Heart right ventricle (tissue), 16 donors: ENCODE measurements around the gene AMPD2. TPM values are rescaled to one million over a fixed set of nuclear protein-coding genes. Genes with fewer than 3 reads are reported as not detected.

ENCODE experiments used
- ATAC-seq, 8 donors: fragments of 200-7000 bp; cut with Tn5 transposase; one replicate each; pipeline ENCODE4 v1.9.1; 2020; ENCODE audit warnings: mild to moderate bottlenecking in 8 of 8, moderate library complexity in 8 of 8, moderate number of reproducible peaks in 1 of 8
- DNase-seq, 2 donors: peaks; one replicate each; pipeline ENCODE4 v3.0.0-alpha.2; 2020
- H3K27ac ChIP-seq, 10 donors: fragments of 200-600 bp; sonication (generic) in 2 of 10; one replicate each; pipeline versions ENCODE4 v1.5.0 to v1.8.0; 2020 to 2022; ENCODE audit warnings: mild to moderate bottlenecking in 3 of 10
- H3K27me3 ChIP-seq, 7 donors: fragments of 200-600 bp; one replicate each; pipeline ENCODE4 v1.8.0; 2021 to 2022; ENCODE audit warnings: mild to moderate bottlenecking in 2 of 7
- H3K36me3 ChIP-seq, 9 donors: fragments of 200-600 bp; sonication (generic) in 1 of 9; one replicate each; pipeline versions ENCODE4 v1.5.0 to v1.8.0; 2020 to 2022; ENCODE audit warnings: mild to moderate bottlenecking in 2 of 9
- H3K4me1 ChIP-seq, 9 donors: fragments of 200-600 bp; sonication (generic) in 1 of 9; one replicate each; pipeline versions ENCODE4 v1.5.0 to v1.8.0; 2020 to 2022; ENCODE audit warnings: mild to moderate bottlenecking in 4 of 9
- H3K4me3 ChIP-seq, 10 donors: fragments of 200-600 bp; sonication (generic) in 2 of 10; one replicate each; pipeline versions ENCODE4 v1.5.0 to v1.8.0; 2020 to 2022; ENCODE audit warnings: mild to moderate bottlenecking in 7 of 10, moderate library complexity in 2 of 10
- H3K9me3 ChIP-seq, 11 donors: fragments of 200-600 bp in 10 of 11; sonication (generic) in 2 of 11; one replicate each; pipeline versions ENCODE4 v1.5.0 to v1.8.0; 2013 to 2022; ENCODE audit warnings: mild to moderate bottlenecking in 2 of 11, control low read depth in 1 of 11, moderate library complexity in 1 of 11
- WGBS, 2 donors: extraction: QIAGEN DNeasy Blood & Tissue Kit; methylation state at CpG; one replicate each; pipeline ENCODE4 v1.1.7; 2013; ENCODE audit warnings: inconsistent platforms in 1 of 2; 5-methylcytosine and 5-hydroxymethylcytosine counted together
- intact Hi-C, 10 donors: fragments of 100-400 bp; cut with DNase I; formaldehyde crosslinking; loops; one replicate each; pipeline versions ENCODE4 v1.11.1 to v1.14.2; 2022
- polyA plus RNA-seq, 2 donors: library from polyadenylated mRNA; stranded (reverse); fragments of 200-250 nt; gene quantifications; one replicate each; pipeline ENCODE4 v1.2.3, GENCODE V29; 2013
- total RNA-seq, 10 donors: library from RNA; stranded (reverse); fragmentation: NEBNext Ultra II Directional in 3 of 10; extraction: Animal tissue kit (Norgen Biotek cat#: 25700) in 3 of 10; gene quantifications; one replicate each; pipeline versions ENCODE4 v1.2.1 to v1.2.4, GENCODE V29; 2021 to 2023
- TF ChIP-seq, protein P1 (sequence below), 9 donors: fragments of 200-600 bp; sonication (generic) in 2 of 9; IDR thresholded peaks; one replicate each; pipeline versions ENCODE4 v1.5.0 to v1.8.0; 2021 to 2022; ENCODE audit warnings: antibody characterized with exemption in 9 of 9, mild to moderate bottlenecking in 5 of 9, moderate library complexity in 1 of 9
- donor health status: Arrhythmogenic right ventricular cardiomyopathy.
- donor health status: ischemic (EF 13 %, LVEDD 7.1; RV severe dilation, severe dysfunction).
- donor health status: healthy with polysubstance abuse.
- donor health status: DM: no; HTN: yes; CAD: no.
- donor health status: DM: no; HTN: no; CAD: no.
- donor health status: ischemic (EF 25% LVEDD 6.9; RV normal size, moderate dysfunction).
- donor health status: ischemic (EF 25% LVEDD 5.7; RV mildly dilated, moderate dysfunction).
- donor health status: healthy.
- donor health status: DM: yes; HTN: yes; CAD: no.
- donor health status: Ischemic cardiomyopathy.
- donor health status: ischemic (EF 35%, LVEDD 5.7; RV mildly dilated, moderate dysfunction).
- donor health status: nonischemic (EF 11% LVEDD 7.7; RV severe dilation, severe dysfunction).
- donor health status: DM: yes; HTN: yes; CAD: no.
- donor health status: PGD.
- donor health status: ischemic (EF 29% LVEDD 5.4; RV normal size, mild dysfunction).
- donor health status: nonischemic (EF 23%, LVEDD 6.1; RV moderate dilation, normal function).

Gene AMPD2
- total and polyA plus RNA-seq, 12 donors, result 6.4 to 18.2 (median 11.5) TPM

DNA sequence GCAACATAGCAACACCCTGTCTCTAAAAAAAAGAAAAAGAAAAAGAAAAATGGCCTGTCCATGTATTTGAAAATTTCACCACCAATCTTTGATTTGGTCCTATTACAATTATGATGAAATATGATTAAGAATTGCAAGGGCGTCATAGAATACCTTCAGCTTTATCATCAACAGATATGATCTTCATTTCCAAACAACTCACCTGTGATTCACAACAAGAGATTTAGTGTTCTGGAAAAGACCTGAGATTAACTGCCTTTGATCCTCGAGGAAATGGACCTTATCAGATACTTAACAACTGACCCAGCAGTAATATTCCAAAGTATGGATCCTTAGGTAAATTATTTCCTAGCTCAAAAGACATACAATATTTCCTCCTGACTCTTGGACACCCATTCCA, 32.8 kb downstream of the AMPD2 start:
- Histone ChIP-seq H3K9me3 (no peaks in the 10 kb centered on the region), H3K4me3 (no peak overlapping the region), H3K27me3 (no peaks in the 10 kb centered on the region), H3K36me3 (no peaks in the 10 kb centered on the region), H3K4me1 (peaks cover 0 to 22% (median 11%) of the 10 kb centered on the region in 9 donors), H3K27ac (no peak overlapping the region)
- intact Hi-C loops, result loop anchor here in 1 of 10 donors (10.0 kb wide), 1 partner anchor 332 kb away; the partner anchor contains the start of gene AHCYL1
- TF ChIP-seq, protein P1, sequence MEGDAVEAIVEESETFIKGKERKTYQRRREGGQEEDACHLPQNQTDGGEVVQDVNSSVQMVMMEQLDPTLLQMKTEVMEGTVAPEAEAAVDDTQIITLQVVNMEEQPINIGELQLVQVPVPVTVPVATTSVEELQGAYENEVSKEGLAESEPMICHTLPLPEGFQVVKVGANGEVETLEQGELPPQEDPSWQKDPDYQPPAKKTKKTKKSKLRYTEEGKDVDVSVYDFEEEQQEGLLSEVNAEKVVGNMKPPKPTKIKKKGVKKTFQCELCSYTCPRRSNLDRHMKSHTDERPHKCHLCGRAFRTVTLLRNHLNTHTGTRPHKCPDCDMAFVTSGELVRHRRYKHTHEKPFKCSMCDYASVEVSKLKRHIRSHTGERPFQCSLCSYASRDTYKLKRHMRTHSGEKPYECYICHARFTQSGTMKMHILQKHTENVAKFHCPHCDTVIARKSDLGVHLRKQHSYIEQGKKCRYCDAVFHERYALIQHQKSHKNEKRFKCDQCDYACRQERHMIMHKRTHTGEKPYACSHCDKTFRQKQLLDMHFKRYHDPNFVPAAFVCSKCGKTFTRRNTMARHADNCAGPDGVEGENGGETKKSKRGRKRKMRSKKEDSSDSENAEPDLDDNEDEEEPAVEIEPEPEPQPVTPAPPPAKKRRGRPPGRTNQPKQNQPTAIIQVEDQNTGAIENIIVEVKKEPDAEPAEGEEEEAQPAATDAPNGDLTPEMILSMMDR (IDR thresholded peaks at IDR 0.05), result no peak
- DNase-seq (no peak), ATAC-seq (no peak)
- WGBS, 2 donors, result 61 to 81% methylated on average over 2 of the region's 2 CpGs

DNA sequence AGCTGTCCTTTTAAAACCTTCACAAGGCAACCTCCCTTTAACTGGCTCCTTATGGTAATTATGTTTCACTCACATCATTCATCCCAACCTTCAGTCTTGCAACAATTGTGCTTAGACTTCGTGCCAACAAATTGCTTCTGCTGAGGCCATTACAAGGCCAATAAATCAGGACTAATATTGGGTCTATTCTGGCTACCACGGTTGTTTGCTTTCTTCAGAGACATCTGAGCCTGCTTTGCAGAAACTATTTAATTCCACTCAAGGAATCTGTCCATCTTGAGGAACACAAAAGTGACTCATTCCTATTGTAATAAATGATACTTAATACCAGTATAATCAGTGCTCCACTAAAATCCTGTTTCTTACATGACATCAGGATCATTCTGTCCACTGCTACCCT, 33.7 kb downstream of the AMPD2 start:
- peaks cover 0 to 30% (median 11%) of the 10 kb centered on the region in 9 donors for H3K4me1 ChIP-seq
- peaks cover 0 to 6% (median 0%) of the 10 kb centered on the region in 9 donors for H3K36me3 ChIP-seq
- H3K27me3 ChIP-seq, result no peaks in the 10 kb centered on the region
- H3K9me3 ChIP-seq, result no peaks in the 10 kb centered on the region
- WGBS, 2 donors, result 87 to 92% methylated on average over 2 of the region's 2 CpGs
- intact Hi-C loops, result loop anchor here in 1 of 10 donors (10.0 kb wide), 1 partner anchor 331 kb away; the partner anchor contains the start of gene AHCYL1
- DNase-seq (no peak), ATAC-seq (no peak)
- H3K27ac ChIP-seq, result no peak overlapping the region
- H3K4me3 ChIP-seq, result no peak overlapping the region
- TF ChIP-seq, protein P1 (IDR thresholded peaks at IDR 0.05), result no peak

DNA sequence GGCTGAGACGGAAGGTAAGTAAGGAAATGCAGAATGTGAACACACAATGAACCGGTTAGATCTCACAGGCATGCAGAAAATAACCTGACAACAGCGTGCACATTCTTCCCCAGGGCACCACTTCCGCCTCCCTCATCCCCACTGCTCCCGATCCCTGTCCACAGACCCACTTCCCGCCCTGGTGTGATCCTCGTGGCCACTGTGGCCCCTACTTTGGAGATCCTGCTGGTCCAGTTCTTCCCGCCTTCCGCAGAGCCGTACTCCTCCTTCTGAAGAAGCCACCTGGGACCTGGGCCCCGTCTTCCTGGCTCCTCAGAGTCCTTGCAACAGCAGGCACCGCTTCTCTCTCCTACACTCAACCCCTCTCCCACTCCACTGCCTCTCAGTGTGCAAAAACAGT, 34.9 kb downstream of the AMPD2 start:
- Histone ChIP-seq H3K4me1 (peaks cover 0 to 32% (median 11%) of the 10 kb centered on the region in 9 donors), H3K27me3 (no peaks in the 10 kb centered on the region), H3K9me3 (no peaks in the 10 kb centered on the region), H3K36me3 (peaks cover 0 to 18% (median 4%) of the 10 kb centered on the region in 9 donors), H3K27ac (no peak overlapping the region), H3K4me3 (no peak overlapping the region)
- DNase-seq, result no peak
- WGBS, 2 donors, result 89 to 92% methylated on average over 12 of the region's 12 CpGs
- no peak for ATAC-seq
- intact Hi-C loops, result loop anchor here in 1 of 10 donors (10.0 kb wide), 1 partner anchor 330 kb away; the partner anchor contains the start of gene AHCYL1
- TF ChIP-seq, protein P1 (IDR thresholded peaks at IDR 0.05), result no peak

DNA sequence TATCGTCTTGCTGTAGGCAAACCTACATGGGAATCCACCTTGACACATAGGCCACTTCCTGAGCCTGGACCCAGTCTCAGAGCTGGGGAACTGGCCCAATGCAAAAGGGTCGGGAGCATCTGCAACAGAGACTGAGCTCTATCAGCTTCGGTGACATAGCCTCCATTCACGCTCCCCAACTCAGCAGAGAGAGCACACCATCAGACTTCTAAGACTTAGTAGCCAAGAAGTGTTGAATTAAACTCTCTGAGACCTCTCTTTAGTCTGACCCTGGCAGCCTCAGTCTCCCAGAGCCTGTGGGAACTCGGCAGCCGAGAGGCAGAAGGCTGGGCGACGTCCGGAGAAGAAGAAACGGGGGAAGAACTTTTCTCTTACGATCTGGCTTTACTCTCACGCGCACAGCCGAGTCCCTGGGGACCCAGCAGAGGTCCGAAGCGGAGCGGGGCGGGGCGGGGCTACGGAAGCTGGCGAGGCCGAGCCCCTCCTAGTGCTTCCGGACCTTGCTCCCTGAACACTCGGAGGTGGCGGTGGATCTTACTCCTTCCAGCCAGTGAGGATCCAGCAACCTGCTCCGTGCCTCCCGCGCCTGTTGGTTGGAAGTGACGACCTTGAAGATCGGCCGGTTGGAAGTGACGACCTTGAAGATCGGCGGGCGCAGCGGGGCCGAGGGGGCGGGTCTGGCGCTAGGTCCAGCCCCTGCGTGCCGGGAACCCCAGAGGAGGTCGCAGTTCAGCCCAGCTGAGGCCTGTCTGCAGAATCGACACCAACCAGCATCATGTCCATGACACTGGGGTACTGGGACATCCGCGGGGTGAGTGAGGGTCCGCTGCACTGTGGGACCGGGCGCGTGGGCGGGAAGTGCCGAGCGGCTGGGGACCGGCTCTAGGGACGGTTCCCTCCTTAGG, 36.2 kb downstream of the AMPD2 start, which contains the start of gene GSTM4:
Gene GSTM4, plus strand, starts transcription at position 485 of the 905 bp plus-strand sequence. Its CDS starts 291 bp downstream, at position 776.
- H3K4me1 ChIP-seq, result peaks cover 0 to 34% (median 11%) of the 10 kb centered on the region in 9 donors
- 0 to 1% methylated on average over 54 of the region's 54 CpGs for WGBS, 2 donors
- DNase-seq, result peak; percentile 88 to 90

More for the DNA sequence above, 36.2 kb downstream of the AMPD2 start, which contains the start of gene GSTM4:
- peaks cover 0 to 29% (median 9%) of the 10 kb centered on the region in 9 donors for H3K36me3 ChIP-seq
- H3K27ac ChIP-seq, result peak within 1 kb of the TSS; percentile 59 to 96 (median 88)
- TF ChIP-seq, protein P1 (IDR thresholded peaks at IDR 0.05), result peak in 2 of 9 donors; percentile 27 to 34
- intact Hi-C loops, result loop anchor here in 2 of 10 donors (5.0 to 10.0 kb wide), 2 partner anchors 329 to 331 kb away; partner anchors contain the start of gene AHCYL1 (in 1 of the 2)
- ATAC-seq, result peak; percentile 93 to 98 (median 96)
- H3K9me3 ChIP-seq, result no peaks in the 10 kb centered on the region
- no peaks in the 10 kb centered on the region for H3K27me3 ChIP-seq
- H3K4me3 ChIP-seq, result peak within 1 kb of the TSS; percentile 54 to 83 (median 70)
